Smooth muscle cell of the brain vasculature (primary cell): ENCODE results near the gene WDR45B.

ENCODE experiments used
- DNase-seq: peaks from one replicate; pipeline ENCODE4 v3.0.0-alpha.2; 2012; ENCODE audit warnings: low read depth, low spot score

WDR45B gene

GRCh38 chr17:82648165-82648668 is at the start of gene WDR45B:
Gene WDR45B (minus strand): TSS chr17:82648444. CDS start chr17:82648340, 104 bp downstream.
- peak; percentile 95 for DNase-seq

GRCh38 chr17:82697808-82698064 is 49.5 kb upstream of the WDR45B start:
- DNase-seq: no peak

- no peak for DNase-seq
Measured at GRCh38 chr17:82696916-82697807, 48.9 kb upstream of the WDR45B start.

- no peak for DNase-seq
Measured at GRCh38 chr17:82696259-82696658, 48.0 kb upstream of the WDR45B start.

GRCh38 chr17:82694647-82695046 is 46.4 kb upstream of the WDR45B start:
- DNase-seq: no peak

- DNase-seq: no peak
Measured at GRCh38 chr17:82693168-82693867, 45.1 kb upstream of the WDR45B start.

- DNase-seq: no peak
Measured at GRCh38 chr17:82692268-82692667, 44.0 kb upstream of the WDR45B start.

GRCh38 chr17:82691714-82692113 is 43.5 kb upstream of the WDR45B start:
- no peak for DNase-seq

GRCh38 chr17:82690786-82691489 is 42.7 kb upstream of the WDR45B start:
- no peak for DNase-seq

- DNase-seq: no peak
Measured at GRCh38 chr17:82689077-82689476, 40.8 kb upstream of the WDR45B start.

GRCh38 chr17:82687871-82688270 is 39.6 kb upstream of the WDR45B start:
- DNase-seq: no peak

- no peak for DNase-seq
Measured at GRCh38 chr17:82687375-82687861, 39.2 kb upstream of the WDR45B start.

GRCh38 chr17:82686366-82687324 is 38.4 kb upstream of the WDR45B start:
- DNase-seq: no peak

GRCh38 chr17:82685291-82685690 is 37.0 kb upstream of the WDR45B start:
- DNase-seq: no peak

GRCh38 chr17:82684228-82684841 is 36.1 kb upstream of the WDR45B start:
- no peak for DNase-seq

GRCh38 chr17:82683534-82683933 is 35.3 kb upstream of the WDR45B start:
- no peak for DNase-seq

- DNase-seq: no peak
Measured at GRCh38 chr17:82681547-82681946, 33.3 kb upstream of the WDR45B start.

- no peak for DNase-seq
Measured at GRCh38 chr17:82679586-82680465, 31.6 kb upstream of the WDR45B start.

- no peak for DNase-seq
Measured at GRCh38 chr17:82678265-82678891, 30.1 kb upstream of the WDR45B start.
